Measurements from ENCODE around the gene TEAD1. TPM values are rescaled to one million over a fixed set of nuclear protein-coding genes. Genes with fewer than 3 reads are reported as not detected.

TEAD1 gene
- polyA plus RNA-seq, 2 of the 4 experiments (the other 2 are of a cell fraction), result 111 to 112 TPM

GRCh38 chr11:12642040-12642439 lies 32.2 kb upstream of the TEAD1 start:
- Histone ChIP-seq H3K4me3 (no peak overlapping the region), H3K4me2 (no peak overlapping the region), H3K27ac (no peak overlapping the region), H3K9me3 (no peaks in the 10 kb centered on the region), H3K4me1 (no peaks in the 10 kb centered on the region)
- POLR2A ChIA-PET, result no interaction called here
- FAIRE-seq (no peak), DNase-seq (ENCODE audit: low read depth in 1 of 2, low spot score in 1 of 2) (no peak), ATAC-seq (peak in 1 of 2 experiments; percentile 56; a peak in 3 of 6 replicates)
- CTCF ChIA-PET, result interaction anchor here (0.7 to 1.3 kb wide), 2 partner anchors 13 to 42 kb away, joined by 3 to 9 read pairs; no protein-coding TSS in a partner anchor
- TF ChIP-seq EHF (CRISPR knock-in tag; IDR thresholded peaks at IDR 0.05) (no peak), KDM5A (IDR thresholded peaks at IDR 0.05) (no peak), ESRRA (IDR thresholded peaks at IDR 0.05; ENCODE audit: borderline replicate concordance, low read length) (no peak), JUN (IDR thresholded peaks at IDR 0.05) (no peak), CTCF (IDR thresholded peaks at IDR 0.05) (no peak), CHD4 (IDR thresholded peaks at IDR 0.05; ENCODE audit: borderline replicate concordance) (no peak), ZNF302 (CRISPR knock-in tag; IDR thresholded peaks at IDR 0.05) (no peak), NR3C1 (IDR thresholded peaks at IDR 0.05) (no peak), MAX (IDR thresholded peaks at IDR 0.05) (no peak)
- WGBS (ENCODE audit: missing lambda C conversion rate), result 68% methylated on average over 5 of the region's 5 CpGs

- FAIRE-seq (no peak), ATAC-seq (no peak), DNase-seq (ENCODE audit: low read depth in 1 of 2, low spot score in 1 of 2) (no peak)
- no peak overlapping the region for H3K4me3 ChIP-seq
- 88% methylated on average over 6 of the region's 6 CpGs for WGBS (ENCODE audit: missing lambda C conversion rate)
- no peaks in the 10 kb centered on the region for H3K4me1 ChIP-seq
- H3K4me2 ChIP-seq, result no peak overlapping the region
- no peak overlapping the region for H3K27ac ChIP-seq
- ChIA-PET POLR2A (no interaction called here), CTCF (no interaction called here)
- no peaks in the 10 kb centered on the region for H3K9me3 ChIP-seq
- TF ChIP-seq CBX8 (IDR thresholded peaks at IDR 0.05) (no peak), RARB (CRISPR knock-in tag; IDR thresholded peaks at IDR 0.05) (no peak), MAFK (IDR thresholded peaks at IDR 0.05; ENCODE audit: partially characterized antibody) (no peak), PHF8 (IDR thresholded peaks at IDR 0.05; ENCODE audit: borderline replicate concordance, low read depth) (no peak), USF2 (IDR thresholded peaks at IDR 0.05) (no peak), HMGXB4 (CRISPR knock-in tag; IDR thresholded peaks at IDR 0.05; ENCODE audit: borderline replicate concordance) (no peak), CHD2 (IDR thresholded peaks at IDR 0.05; ENCODE audit: low read length, partially characterized antibody) (no peak), ZNF302 (CRISPR knock-in tag; IDR thresholded peaks at IDR 0.05) (no peak), ZFP36 (IDR thresholded peaks at IDR 0.05; ENCODE audit: borderline replicate concordance, partially characterized antibody) (no peak)
Observed at GRCh38 chr11:12642806-12643428, 31.3 kb upstream of the TEAD1 start.

GRCh38 chr11:12646478-12646877 lies 27.7 kb upstream of the TEAD1 start:
- H3K27ac ChIP-seq, result no peak overlapping the region
- no peaks in the 10 kb centered on the region for H3K9me3 ChIP-seq
- TF ChIP-seq EP300 (IDR thresholded peaks at IDR 0.05) (no peak), NPAS2 (CRISPR knock-in tag; IDR thresholded peaks at IDR 0.05; ENCODE audit: borderline replicate concordance) (no peak), HES2 (IDR thresholded peaks at IDR 0.05) (no peak), BCL3 (IDR thresholded peaks at IDR 0.05) (no peak), ATOH8 (CRISPR knock-in tag; IDR thresholded peaks at IDR 0.05; ENCODE audit: low read depth) (no peak), RARB (CRISPR knock-in tag; IDR thresholded peaks at IDR 0.05) (no peak)
- FAIRE-seq (no peak), DNase-seq (ENCODE audit: low read depth in 1 of 2, low spot score in 1 of 2) (no peak), ATAC-seq (no peak)
- CTCF ChIA-PET, result no interaction called here
- H3K4me3 ChIP-seq, result no peak overlapping the region
- 89% methylated on average over 2 of the region's 2 CpGs for WGBS (ENCODE audit: missing lambda C conversion rate)
- POLR2A ChIA-PET, result no interaction called here
- no peak overlapping the region for H3K4me2 ChIP-seq
- H3K4me1 ChIP-seq, result no peaks in the 10 kb centered on the region

All from A549 (cell line).